ENCODE results near the gene PDZD2.
"Not testable (repeated sequence)": the region's sequence is repeated elsewhere in the genome, so short reads cannot be mapped to it uniquely, and the experiment has no call there.

The PDZD2 gene

GRCh38 chr5:32118922-32119321 lies 480.0 kb downstream of the PDZD2 start:
- DNase-seq, result not testable (repeated sequence)

DNA sequence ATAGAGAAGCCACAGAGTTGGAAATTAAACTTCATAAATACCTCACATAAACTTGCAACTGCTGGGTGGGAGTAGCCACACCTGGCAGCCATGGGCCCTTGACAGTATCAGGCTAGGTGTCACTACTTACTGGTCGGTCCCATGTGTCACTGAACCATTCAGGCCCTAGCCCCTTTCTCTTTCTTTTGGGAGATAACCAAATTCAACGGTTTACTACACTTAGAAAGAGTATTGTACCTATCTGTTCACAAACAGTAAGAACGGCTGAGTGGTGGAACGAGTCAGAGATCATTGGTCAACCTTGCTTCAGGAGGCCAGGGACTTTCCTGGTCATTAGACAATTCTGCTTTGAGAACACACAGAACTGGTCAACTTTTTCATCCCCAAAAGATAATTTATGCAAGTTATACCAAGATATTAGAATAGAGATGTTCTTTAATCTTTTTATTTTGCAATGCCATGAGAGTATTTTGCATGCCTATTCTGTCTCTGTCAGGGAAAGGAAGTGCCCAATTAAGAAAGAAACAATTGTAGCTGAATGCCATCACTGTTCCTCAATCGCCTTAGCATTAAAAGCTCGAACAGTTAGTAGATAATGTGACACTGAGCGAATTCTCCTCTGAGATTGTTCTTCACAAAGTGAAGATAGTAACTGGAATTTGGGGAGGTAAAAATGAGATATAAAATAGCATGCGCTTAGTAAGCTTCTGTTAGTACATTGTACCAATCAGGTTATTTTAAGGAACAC lies 484.3 kb downstream of the PDZD2 start:
- DNase-seq, result no peak

DNA sequence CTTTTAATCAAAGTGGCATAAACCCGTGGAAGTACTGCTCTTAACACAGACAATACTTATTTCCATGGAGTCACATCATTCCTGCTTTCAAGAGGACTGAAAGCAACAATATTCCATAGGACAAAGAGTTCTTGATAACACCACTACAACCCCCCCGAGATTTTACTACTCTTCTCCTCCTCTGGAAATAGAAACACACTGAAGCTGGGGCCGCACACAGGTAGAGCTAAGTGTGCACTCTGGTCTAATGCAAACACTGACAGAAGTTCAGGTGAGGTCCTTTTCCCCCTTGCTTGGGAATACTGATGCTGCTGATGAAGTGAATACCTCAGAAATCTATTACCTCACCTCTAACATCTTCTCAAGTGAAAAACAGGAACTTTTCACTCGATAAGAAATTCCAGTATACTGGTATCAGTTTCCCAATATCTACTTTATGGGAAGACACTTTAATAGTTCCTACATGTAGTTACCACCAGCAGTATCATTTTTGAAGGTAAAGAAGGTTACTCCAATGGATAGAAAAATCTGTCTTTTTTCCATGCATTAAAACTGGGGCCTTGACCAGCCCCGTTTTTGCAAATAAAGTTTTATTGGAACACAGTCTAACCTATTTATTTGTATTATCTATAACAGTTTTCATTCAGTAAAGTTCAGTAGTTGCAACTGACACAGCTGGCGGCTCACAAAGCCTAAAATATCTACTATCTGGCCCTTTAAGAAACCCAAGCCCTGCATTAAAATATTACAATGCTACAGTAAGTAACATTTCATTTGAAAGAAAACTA lies 485.2 kb downstream of the PDZD2 start:
- no peak for DNase-seq

DNA sequence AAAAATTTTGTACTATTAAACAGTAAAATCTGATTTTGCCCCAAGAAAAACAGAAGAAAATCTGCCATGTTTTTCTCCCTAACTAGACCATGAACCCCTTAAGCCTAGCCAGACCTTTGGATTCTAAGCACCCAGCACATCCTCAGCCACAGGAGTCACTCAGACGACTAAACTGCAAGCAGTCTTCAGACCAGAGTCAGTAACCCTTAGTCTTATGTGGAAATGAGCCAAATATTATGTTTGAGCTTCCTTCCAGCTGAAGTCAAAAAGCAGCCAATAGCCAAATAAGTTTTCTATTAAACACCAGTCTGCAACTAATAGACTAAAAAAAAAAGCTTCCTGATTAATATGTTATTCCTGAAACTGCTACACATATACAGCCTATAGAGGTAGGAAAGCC lies 487.8 kb downstream of the PDZD2 start:
- DNase-seq, result no peak

DNA sequence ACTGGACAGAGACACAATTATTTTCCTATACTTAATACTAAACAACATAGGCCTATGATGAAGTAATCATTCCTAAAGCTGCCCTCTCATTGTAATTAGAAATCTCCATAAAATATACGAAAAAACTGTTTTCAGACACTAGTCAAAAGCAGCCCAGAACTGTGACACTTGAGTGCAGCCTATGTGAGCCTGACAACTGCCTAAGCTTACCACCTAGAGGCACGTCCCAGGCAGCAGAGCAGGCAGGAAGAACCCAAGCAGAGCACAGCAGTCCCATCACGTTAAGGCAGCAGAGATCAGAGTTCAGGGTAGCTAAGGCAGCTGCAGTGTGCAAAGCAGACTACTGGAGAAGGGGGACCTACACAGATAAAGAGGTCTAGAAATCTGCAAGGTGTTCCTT lies 488.8 kb downstream of the PDZD2 start:
- no peak for DNase-seq

GRCh38 chr5:32129074-32129598 lies 490.2 kb downstream of the PDZD2 start:
- DNase-seq, result no peak

DNA sequence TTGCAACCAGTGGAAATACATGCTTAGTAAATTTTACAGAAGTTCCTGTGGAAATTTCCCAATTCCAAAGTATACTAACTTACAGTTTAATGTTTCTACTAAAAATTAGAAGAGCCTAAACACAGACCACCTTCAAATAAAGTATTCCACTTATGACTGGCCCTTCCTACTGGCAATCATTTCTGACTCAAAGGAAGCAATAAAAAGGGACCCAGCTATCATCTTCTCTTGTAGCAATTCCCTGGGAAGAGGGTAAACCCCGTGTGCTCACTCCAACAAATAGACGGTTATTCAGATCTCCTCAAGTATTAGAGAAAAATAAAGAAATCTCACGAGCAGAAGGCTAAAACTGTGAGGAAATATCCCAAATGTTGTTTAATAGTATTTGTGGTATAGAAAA lies 491.9 kb downstream of the PDZD2 start:
- DNase-seq, result peak; percentile 9

GRCh38 chr5:32131604-32132003 lies 492.7 kb downstream of the PDZD2 start:
- DNase-seq, result no peak

DNA sequence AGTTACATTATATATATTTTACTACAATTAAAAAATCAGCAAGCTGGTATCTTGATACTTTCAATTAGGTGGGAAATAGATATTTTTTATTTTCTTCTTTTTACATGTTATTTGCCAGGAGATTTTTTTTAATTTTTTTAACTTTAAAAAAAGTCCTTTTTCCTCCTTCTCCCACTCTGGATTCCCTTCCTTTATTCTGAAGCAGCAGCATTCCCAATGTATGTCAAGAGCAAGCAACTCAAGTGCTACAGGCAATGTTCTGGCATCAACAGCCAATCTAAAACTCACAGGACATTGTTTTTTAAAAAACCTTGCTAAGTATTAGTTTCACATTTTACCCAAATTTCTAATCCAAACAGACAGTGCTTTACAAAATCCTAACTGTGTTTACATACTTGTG lies 493.8 kb downstream of the PDZD2 start:
- no peak for DNase-seq

DNA sequence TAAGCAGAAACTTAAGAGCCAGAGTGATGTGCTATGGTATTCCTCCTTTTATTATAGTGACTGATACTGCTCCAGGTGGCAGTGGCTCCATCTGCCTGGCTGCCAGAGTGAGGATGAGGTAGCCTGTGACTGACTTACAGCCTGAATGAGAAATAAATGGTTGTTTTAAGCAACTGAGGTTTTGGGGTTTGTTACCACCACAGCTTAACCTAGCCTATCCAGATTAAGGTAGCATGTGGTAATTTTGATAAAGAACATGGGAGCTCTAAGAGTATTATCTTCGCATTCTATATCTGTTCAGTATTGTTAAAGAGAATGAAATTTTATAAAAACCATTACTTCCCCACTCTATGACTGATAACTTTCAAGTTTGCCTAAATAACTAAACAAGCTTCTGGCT lies 496.2 kb downstream of the PDZD2 start:
- DNase-seq, result no peak

DNA sequence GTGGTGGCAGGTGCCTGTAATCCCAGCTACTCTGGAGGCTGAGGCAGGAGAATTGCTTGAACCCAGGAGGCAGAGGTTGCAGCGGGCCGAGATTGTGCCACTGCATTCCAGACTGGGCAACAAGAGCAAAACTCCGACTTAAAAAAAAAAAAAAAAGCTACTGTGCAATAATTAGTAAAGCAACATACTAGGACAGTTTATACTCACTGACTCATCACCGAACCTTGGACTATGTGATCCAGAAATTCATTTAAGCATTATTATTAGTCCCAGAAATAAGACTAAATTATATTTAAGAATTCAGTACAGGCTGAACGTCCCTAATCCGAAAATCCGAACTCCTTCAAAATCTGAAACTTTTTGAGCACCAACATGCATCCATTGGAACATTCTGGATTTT lies 497.4 kb downstream of the PDZD2 start:
- DNase-seq, result no peak

DNA sequence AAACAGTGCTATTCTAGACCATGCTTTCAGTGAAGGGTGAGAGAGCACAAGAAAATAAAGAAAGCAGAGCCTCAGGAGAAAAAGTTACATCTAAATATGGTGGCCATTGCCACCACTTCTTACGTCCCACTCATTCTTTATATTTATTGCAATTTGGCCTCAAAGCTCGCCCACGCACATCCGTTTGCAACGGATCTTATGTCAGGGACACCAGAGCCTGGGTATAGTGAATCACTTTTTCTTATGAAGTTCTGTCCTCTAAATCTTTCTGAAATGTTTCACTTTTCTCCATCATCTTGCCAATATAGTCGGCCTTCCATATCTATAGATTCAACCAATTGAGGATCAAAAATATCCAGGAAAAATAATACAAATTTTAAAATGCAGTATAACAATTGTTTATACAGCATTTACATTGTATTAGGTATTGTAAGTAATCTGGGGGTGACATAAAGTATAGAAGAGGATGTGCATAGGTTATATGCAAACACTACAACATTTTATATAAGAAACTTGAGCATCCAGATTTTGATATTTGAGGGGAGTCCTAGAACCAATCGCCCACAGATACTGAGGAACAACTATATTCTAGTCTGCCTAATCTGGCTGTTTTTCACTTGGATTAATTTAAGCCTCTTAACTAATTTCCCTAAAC lies 500.0 kb downstream of the PDZD2 start:
- DNase-seq, result no peak

GRCh38 chr5:32143617-32144377 lies 504.9 kb downstream of the PDZD2 start:
- DNase-seq, result peak; percentile 37

GRCh38 chr5:32144378-32145207 lies 505.7 kb downstream of the PDZD2 start:
- no peak for DNase-seq

DNA sequence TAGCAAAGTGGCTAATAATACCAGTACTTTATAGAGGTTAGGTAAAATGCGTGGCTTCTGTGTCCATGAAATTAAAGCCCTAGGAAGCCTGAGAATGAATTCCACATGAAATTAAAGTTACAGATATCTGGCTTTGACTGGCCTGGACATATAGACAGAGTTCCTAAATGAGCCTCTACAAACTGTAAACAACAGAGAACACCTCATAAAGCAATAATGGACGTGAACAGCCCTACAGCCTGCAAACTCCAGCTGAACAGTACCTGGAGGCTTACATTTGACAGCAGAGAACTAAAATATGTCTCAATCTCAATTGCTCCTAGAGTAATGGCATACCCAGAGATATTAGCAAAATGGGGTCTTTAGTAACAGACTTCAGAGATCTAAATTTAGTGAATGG lies 506.4 kb downstream of the PDZD2 start:
- no peak for DNase-seq

DNA sequence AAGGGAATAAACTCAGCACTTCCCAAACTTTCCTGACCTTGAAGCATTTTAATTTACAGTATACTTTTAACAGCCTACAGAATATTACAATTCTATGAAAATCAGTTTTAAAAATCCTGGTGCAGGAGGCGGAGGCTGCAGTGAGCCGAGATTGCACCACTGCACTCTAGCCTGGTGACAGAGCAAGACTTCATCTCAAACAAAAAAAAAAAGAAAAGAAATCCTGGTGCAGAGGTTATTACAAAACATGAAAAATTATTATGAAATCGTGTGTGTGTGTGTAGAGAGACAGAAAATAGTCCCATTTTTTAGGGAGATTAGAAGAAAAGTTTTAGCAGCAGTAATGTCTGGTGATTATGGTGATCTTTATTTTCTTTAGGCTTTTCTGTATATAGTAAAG lies 508.3 kb downstream of the PDZD2 start:
- no peak for DNase-seq

DNA sequence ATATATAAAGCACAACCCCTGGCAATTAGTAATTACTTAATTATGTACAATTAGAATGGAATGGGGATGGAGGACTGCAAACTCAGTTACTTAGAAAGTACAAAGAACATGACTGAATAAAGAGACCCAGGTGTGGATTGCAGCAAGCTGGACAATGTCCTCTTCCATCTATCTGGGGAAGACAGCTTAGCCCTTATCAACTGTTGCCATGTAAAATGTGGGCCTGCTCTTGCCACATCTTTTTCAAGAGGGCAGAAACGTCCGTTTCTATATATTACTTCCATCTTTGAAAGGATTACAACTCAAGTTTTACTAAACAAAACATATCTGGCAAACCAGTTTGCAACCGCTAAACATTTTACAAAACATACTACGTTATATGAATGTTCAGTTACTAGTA lies 509.0 kb downstream of the PDZD2 start:
- DNase-seq, result no peak

DNA sequence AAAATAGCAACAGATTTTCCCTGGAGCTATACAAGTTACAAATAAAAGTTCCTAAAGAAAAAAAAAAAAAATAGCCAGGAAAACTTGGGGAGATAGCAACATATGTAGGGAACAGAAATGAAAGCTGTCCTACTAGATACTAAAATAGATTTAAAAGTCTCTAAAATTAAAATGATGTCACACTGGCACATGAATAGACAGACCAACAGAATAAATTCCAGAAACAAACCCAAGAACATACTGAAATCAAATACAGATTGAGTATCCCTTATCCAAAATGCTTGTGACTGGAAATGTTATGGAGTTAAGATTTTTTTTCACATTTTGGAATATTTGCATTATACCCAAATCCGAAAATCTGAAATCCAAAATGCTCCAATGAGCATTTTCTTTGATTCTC lies 511.4 kb downstream of the PDZD2 start:
- DNase-seq, result no peak

- no peak for DNase-seq
Observed at GRCh38 chr5:32151198-32151597, 512.3 kb downstream of the PDZD2 start.

DNA sequence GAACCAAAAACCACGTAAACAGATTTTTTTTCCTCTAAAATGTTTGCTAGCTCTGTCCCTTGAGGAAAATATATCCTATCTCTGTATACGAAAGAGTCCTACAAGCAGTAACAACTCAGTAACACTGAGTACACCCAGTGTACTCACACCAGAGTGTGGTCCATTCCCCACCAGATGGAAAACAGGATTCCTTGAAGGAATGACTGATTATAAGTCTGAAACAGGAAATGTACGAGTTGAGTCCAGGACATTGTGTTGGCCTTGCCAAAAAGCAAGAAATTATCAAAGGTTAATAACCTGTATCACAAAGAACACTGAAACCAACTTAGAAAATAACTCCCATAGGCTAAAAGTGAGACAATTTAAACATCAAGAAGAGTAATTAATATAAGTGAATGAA lies 514.8 kb downstream of the PDZD2 start:
- DNase-seq, result no peak

GRCh38 chr5:32155211-32155610 lies 516.3 kb downstream of the PDZD2 start:
- DNase-seq, result no peak

DNA sequence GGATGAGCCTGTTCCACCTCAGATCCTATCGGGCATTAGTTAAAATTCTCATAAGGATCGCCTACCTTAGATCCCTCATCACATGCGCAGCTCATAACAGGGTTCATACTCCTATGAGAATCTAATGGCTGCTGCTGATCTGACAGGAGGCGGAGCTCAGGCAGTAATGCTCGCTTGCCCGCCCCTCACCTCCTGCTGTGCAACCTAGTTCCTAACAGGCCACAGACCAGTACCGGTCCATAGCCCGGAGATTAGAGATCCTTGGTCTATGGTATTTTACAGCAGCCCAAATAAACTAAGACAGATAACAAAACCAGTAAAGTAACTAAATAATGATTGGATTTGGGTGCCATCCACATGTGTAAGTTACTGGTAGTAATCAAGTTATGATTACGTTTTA lies 517.7 kb downstream of the PDZD2 start:
- DNase-seq, result no peak

Data from fibroblast of skin of right quadriceps (primary cell).